Astrocyte (in vitro differentiated cells and primary cell): ENCODE data around the gene PDE1C.

ENCODE experiments used
- EZH2 ChIP-seq: IDR thresholded peaks from 2 replicates; pipeline ENCODE4 v1.6.1; 2012; ENCODE audit warnings: mild to moderate bottlenecking, low read length, inconsistent platforms; ENCODE audit not compliant: insufficient read depth
- TF ChIP-seq, protein P1 (sequence below): IDR thresholded peaks from 2 replicates; pipeline ENCODE4 v1.5.1; 2011; ENCODE audit warnings: low read depth, mild to moderate bottlenecking, inconsistent platforms, low read length, moderate library complexity; ENCODE audit not compliant: insufficient read depth

DNA sequence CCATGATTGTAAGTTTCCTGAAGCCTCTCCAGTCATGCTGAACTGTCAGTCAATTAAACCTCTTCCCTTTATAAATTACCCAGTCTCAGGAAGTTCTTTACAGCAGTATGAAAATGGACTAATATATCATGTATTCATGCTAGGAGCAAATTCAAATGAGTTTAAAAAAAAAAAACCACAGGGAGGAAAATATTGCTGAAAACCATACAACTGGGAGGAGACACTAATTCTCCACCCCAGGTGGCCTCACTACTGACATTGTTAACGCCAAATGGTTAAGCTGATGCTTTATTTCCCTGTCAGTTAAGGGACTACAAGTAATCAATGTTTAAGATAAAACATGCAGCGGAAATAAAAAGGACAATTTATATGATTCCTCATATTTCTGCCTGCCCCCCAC is 55.1 kb downstream of the PDE1C start:
- TF ChIP-seq, protein P1, sequence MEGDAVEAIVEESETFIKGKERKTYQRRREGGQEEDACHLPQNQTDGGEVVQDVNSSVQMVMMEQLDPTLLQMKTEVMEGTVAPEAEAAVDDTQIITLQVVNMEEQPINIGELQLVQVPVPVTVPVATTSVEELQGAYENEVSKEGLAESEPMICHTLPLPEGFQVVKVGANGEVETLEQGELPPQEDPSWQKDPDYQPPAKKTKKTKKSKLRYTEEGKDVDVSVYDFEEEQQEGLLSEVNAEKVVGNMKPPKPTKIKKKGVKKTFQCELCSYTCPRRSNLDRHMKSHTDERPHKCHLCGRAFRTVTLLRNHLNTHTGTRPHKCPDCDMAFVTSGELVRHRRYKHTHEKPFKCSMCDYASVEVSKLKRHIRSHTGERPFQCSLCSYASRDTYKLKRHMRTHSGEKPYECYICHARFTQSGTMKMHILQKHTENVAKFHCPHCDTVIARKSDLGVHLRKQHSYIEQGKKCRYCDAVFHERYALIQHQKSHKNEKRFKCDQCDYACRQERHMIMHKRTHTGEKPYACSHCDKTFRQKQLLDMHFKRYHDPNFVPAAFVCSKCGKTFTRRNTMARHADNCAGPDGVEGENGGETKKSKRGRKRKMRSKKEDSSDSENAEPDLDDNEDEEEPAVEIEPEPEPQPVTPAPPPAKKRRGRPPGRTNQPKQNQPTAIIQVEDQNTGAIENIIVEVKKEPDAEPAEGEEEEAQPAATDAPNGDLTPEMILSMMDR, result no peak
- TF ChIP-seq EZH2, result no peak
